Upper lobe of left lung (tissue), 6 donors: ENCODE measurements around the gene ACAD9. TPM values are rescaled to one million over a fixed set of nuclear protein-coding genes. Genes with fewer than 3 reads are reported as not detected.
A peak's percentile ranks its signal among the peaks of the same experiment; 100 is the strongest.

Experiments used
- ATAC-seq, 2 donors: fragments of 200-7000 bp; cut with Tn5 transposase; one replicate each; pipeline ENCODE4 v1.9.1; 2022; ENCODE audit warnings: mild to moderate bottlenecking in 2 of 2, moderate library complexity in 2 of 2; ENCODE audit not compliant: low FRiP score in 2 of 2
- DNase-seq, 2 donors: peaks; one replicate each; pipeline ENCODE4 v3.0.0-alpha.2; 2019 to 2020
- H3K27ac ChIP-seq, 4 donors: fragments of 200-600 bp; sonication (generic); one replicate each; pipeline ENCODE4 v1.5.1; 2016 to 2019
- H3K27me3 ChIP-seq, 4 donors: fragments of 200-600 bp; sonication (generic); one replicate each; pipeline ENCODE4 v1.5.1; 2017 to 2019
- H3K36me3 ChIP-seq, 4 donors: fragments of 200-600 bp; sonication (generic); one replicate each; pipeline ENCODE4 v1.5.1; 2016 to 2019
- H3K4me1 ChIP-seq, 4 donors: fragments of 200-600 bp; sonication (generic); one replicate each; pipeline ENCODE4 v1.5.1; 2018 to 2019
- H3K4me3 ChIP-seq, 4 donors: fragments of 200-600 bp; sonication (generic); one replicate each; pipeline ENCODE4 v1.5.1; 2017 to 2019; ENCODE audit warnings: mild to moderate bottlenecking in 2 of 4, moderate library complexity in 1 of 4
- H3K9me3 ChIP-seq, 4 donors: fragments of 200-600 bp; sonication (generic); one replicate each; pipeline ENCODE4 v1.5.1; 2018 to 2019
- CTCF ChIP-seq, 6 experiments: fragments of 450-650 bp in 4 of 6; fragments of 200-600 bp in 2 of 6; sonication (generic) in 2 of 6; IDR thresholded peaks; one replicate each; pipeline ENCODE4 v1.5.1; 2016 to 2019; ENCODE audit warnings: antibody characterized with exemption in 6 of 6
- EP300 ChIP-seq, 4 donors: sonication (generic); formaldehyde crosslinking; IDR thresholded peaks; one replicate each; pipeline ENCODE4 v1.5.1; 2017; ENCODE audit warnings: antibody characterized with exemption in 4 of 4, control low read depth in 2 of 4
- POLR2A ChIP-seq, 4 donors: fragments of 450-650 bp; IDR thresholded peaks; one replicate each; pipeline ENCODE4 v1.5.1; 2016 to 2017; ENCODE audit warnings: antibody characterized with exemption in 4 of 4, mild to moderate bottlenecking in 2 of 4
- POLR2AphosphoS5 ChIP-seq, 2 donors: sonication (generic); formaldehyde crosslinking; IDR thresholded peaks; one replicate each; pipeline ENCODE4 v1.5.1; 2017; ENCODE audit warnings: antibody characterized with exemption in 2 of 2
- WGBS, 2 donors: methylation state at CpG; one replicate each; pipeline ENCODE4 v1.1.5; 2017 to 2018; 5-methylcytosine and 5-hydroxymethylcytosine counted together
- total RNA-seq, 6 donors: library from RNA; depleted of rRNA in 4 of 6; stranded (reverse); fragments of >200 nt in 4 of 6; gene quantifications; one replicate each; pipeline versions ENCODE4 v1.1.0 to v1.2.1, GENCODE V29; 2016 to 2021
- donor health status: DM: no; HTN: no; CAD: no; lungs with moderate emphysema.
- donor health status: DM: no; HTN: yes; CAD: no; lungs with severe emphysema.

ACAD9 gene
- total RNA-seq, 6 donors from 2014 or later: 32.5 to 80.7 (median 44.0) TPM

GRCh38 chr3:128889139-128889894 is 9.9 kb downstream of the ACAD9 start:
- no peak overlapping the region for H3K27ac ChIP-seq
- DNase-seq (no peak), ATAC-seq (no peak)
- H3K4me3 ChIP-seq: no peak overlapping the region
- H3K9me3 ChIP-seq: no peaks in the 10 kb centered on the region
- no peaks in the 10 kb centered on the region for H3K4me1 ChIP-seq
- peaks cover 4 to 55% (median 18%) of the 10 kb centered on the region in 4 donors for H3K36me3 ChIP-seq
- TF ChIP-seq CTCF (IDR thresholded peaks at IDR 0.05) (no peak), POLR2AphosphoS5 (IDR thresholded peaks at IDR 0.05) (no peak), POLR2A (IDR thresholded peaks at IDR 0.05) (no peak), EP300 (IDR thresholded peaks at IDR 0.05) (no peak)
- H3K27me3 ChIP-seq: no peaks in the 10 kb centered on the region
- 95% methylated on average over 7 of the region's 7 CpGs for WGBS, 2 donors

GRCh38 chr3:128895843-128896697 is 16.6 kb downstream of the ACAD9 start:
- H3K36me3 ChIP-seq: peaks cover 34 to 77% (median 63%) of the 10 kb centered on the region in 4 donors

DNA sequence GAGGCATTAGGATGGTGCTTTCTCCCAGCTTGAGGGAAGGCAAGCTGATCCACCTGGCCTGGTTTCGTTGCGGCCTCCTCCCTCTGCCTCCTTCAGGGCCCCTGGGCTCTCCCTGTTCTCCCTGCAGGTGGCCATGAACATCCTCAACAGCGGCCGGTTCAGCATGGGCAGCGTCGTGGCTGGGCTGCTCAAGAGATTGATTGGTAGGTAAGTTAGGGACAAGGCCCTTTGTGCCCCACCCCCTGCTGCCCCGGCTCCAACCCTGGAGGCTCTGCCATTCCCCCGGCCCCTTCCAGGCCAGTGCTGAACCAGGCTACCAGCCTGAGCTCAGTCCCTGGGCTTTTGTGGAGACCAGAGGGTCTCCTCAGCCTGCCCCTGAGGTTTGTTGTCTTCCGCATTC is 23.0 kb downstream of the ACAD9 start:
- 81 to 98% methylated on average over 9 of the region's 9 CpGs for WGBS, 2 donors
- Histone ChIP-seq H3K4me3 (no peak overlapping the region), H3K27me3 (no peaks in the 10 kb centered on the region), H3K27ac (no peak overlapping the region), H3K36me3 (peaks cover 45 to 100% (median 93%) of the 10 kb centered on the region in 4 donors), H3K4me1 (no peaks in the 10 kb centered on the region), H3K9me3 (no peaks in the 10 kb centered on the region)
- ATAC-seq (no peak), DNase-seq (peak in 1 of 2 donors; percentile 46)
- TF ChIP-seq POLR2A (IDR thresholded peaks at IDR 0.05): no peak
- TF ChIP-seq EP300 (IDR thresholded peaks at IDR 0.05): no peak
- no peak for TF ChIP-seq CTCF (IDR thresholded peaks at IDR 0.05)
- TF ChIP-seq POLR2AphosphoS5 (IDR thresholded peaks at IDR 0.05): no peak

More at GRCh38 chr3:128895843-128896697, 16.6 kb downstream of the ACAD9 start:
- H3K4me1 ChIP-seq: no peaks in the 10 kb centered on the region
- DNase-seq (peak in 1 of 2 donors; percentile 38), ATAC-seq (no peak)
- no peaks in the 10 kb centered on the region for H3K9me3 ChIP-seq
- no peak overlapping the region for H3K4me3 ChIP-seq
- 70 to 73% methylated on average over 11 of the region's 11 CpGs for WGBS, 2 donors
- no peaks in the 10 kb centered on the region for H3K27me3 ChIP-seq
- no peak overlapping the region for H3K27ac ChIP-seq
- TF ChIP-seq CTCF (IDR thresholded peaks at IDR 0.05) (no peak), POLR2AphosphoS5 (IDR thresholded peaks at IDR 0.05) (no peak), EP300 (IDR thresholded peaks at IDR 0.05) (no peak), POLR2A (IDR thresholded peaks at IDR 0.05) (no peak)

DNA sequence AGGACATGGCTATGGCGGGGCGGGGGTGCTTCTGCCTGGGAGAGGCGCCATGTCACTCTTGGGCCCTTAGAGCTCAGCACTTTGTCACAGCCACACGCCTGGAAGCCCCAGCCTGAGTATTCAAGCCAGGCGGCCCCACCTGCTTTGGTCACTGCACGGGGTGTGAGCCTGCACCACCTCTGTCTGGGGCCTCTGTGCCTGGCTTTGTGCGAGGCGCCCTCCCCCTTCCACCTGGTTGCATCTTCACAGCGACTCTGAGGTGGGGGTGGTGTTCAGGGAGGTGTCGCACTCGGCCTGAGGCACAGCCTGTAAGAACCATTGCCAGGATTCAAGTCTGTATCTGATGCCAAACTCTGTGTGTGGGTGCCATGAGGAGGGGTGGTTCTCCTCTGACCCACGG is 24.1 kb downstream of the ACAD9 start:
- H3K36me3 ChIP-seq: peaks cover 38 to 100% (median 92%) of the 10 kb centered on the region in 4 donors
- H3K4me1 ChIP-seq: no peaks in the 10 kb centered on the region
- no peaks in the 10 kb centered on the region for H3K27me3 ChIP-seq
- TF ChIP-seq EP300 (IDR thresholded peaks at IDR 0.05): no peak
- no peak for TF ChIP-seq POLR2A (IDR thresholded peaks at IDR 0.05)
- TF ChIP-seq CTCF (IDR thresholded peaks at IDR 0.05): no peak
- TF ChIP-seq POLR2AphosphoS5 (IDR thresholded peaks at IDR 0.05): no peak
- no peak overlapping the region for H3K4me3 ChIP-seq
- no peaks in the 10 kb centered on the region for H3K9me3 ChIP-seq
- 95 to 100% methylated on average over 4 to 12 of the region's 12 CpGs for WGBS, 2 donors
- no peak overlapping the region for H3K27ac ChIP-seq
- DNase-seq (no peak), ATAC-seq (no peak)
